Cerebellar cortex (tissue), 1 donor: ENCODE data around the gene DCUN1D1.
A peak's percentile ranks its signal among the peaks of the same experiment; 100 is the strongest.
"Not testable (repeated sequence)": the region's sequence is repeated elsewhere in the genome, so short reads cannot be mapped to it uniquely, and the experiment has no call there.

Experiments used
- DNase-seq: peaks from one replicate; pipeline ENCODE4 v3.0.0-alpha.2; 2015; ENCODE audit warnings: low spot score

The DCUN1D1 gene

GRCh38 chr3:182980204-182981037 lies at the start of gene DCUN1D1:
TSS of gene DCUN1D1 (minus strand) at chr3:182980538. CDS start at chr3:182980489, 49 bp downstream.
- DNase-seq = peak; percentile 82

GRCh38 chr3:183028416-183028815 lies 48.1 kb upstream of the DCUN1D1 start:
- DNase-seq = no peak

- no peak for DNase-seq
Observed at GRCh38 chr3:183027276-183027675, 46.9 kb upstream of the DCUN1D1 start.

DNA sequence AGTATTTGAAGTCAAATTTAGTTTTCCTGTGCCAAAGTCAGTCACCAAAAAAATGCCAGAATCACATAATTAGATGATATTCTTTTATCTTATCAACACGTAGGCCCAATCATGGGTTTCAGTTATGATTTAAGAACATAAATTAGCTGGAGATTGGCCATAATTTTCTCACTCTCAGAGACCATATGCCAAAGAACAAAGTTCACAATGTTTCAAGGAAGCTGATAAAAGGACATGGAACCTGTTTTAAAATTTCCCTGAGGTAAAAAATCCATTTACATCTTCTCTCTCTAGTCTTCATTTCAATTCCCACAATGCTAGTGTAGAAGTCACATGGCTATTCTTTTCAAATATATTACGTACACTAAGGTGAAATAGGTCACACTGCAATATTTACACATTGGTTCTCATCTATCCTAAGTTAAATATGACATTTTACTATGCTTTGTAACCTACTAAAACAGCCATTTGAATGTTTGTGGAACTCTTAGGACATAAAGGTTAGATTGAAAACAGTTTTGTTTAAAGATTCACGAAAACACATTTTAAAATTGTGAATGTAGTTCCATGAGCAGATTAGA lies 42.7 kb upstream of the DCUN1D1 start:
- no peak for DNase-seq

- DNase-seq = no peak
Observed at GRCh38 chr3:183018421-183019192, 38.3 kb upstream of the DCUN1D1 start.

DNA sequence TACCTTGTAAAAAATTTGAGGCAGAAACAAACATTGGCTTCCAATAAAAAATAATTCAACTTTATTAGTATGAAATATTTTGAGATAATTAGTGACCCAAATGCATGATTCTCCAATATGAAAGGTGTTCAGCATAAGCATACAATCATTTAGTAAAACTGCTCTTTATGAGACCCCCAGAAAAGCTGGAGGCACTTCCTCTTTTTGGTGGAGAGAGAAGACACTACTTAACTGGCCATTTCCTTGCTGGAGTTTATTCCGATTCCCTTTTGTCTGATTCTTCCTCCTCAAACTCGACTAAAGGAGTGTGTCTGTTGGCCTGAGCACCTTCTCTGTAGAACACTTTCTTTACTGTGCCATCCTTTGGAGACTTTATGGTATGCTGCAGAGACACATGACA lies 34.8 kb upstream of the DCUN1D1 start:
- DNase-seq = no peak

GRCh38 chr3:183013856-183014255 lies 33.5 kb upstream of the DCUN1D1 start:
- no peak for DNase-seq

GRCh38 chr3:183013074-183013473 lies 32.7 kb upstream of the DCUN1D1 start:
- DNase-seq = no peak

DNA sequence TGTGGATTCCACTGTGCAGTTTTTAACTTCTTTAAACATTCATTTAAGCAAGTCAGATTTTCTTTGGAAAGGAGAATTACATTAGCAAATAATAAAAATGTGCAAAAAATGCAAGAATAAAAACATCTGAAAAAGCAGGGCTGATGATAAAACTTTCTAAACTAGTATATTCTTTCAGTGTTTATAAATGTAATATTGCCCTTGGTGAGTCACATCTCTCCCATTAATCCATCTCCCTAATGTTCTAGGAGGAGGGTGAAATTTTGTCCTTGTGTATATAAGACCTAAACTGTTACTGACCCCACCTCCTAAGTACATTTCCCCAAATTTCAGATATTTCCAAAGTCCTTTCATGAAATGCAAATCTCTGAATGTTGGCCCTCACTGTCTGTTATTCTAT lies 28.5 kb upstream of the DCUN1D1 start:
- no peak for DNase-seq

DNA sequence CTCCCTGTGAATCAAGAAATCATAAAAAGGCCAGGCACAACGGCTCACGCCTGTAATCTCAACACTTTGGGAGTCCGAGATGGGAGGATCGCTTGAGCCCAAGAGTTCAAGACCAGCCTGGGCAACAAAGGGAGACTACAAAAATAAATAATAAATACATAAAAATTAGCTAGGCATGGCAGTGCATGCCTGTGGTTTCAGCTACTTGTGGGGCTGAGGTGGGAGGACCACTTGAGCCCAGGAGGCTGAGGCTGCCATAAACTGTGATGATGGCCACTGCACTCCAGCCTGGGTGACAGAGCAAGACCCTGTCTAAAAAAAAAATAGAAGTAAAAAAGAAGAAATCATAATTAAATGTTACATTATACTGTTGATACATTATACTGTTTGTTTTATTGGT lies 28.0 kb upstream of the DCUN1D1 start:
- DNase-seq = no peak

- DNase-seq = no peak
Observed at GRCh38 chr3:183006396-183007002, 26.2 kb upstream of the DCUN1D1 start.

DNA sequence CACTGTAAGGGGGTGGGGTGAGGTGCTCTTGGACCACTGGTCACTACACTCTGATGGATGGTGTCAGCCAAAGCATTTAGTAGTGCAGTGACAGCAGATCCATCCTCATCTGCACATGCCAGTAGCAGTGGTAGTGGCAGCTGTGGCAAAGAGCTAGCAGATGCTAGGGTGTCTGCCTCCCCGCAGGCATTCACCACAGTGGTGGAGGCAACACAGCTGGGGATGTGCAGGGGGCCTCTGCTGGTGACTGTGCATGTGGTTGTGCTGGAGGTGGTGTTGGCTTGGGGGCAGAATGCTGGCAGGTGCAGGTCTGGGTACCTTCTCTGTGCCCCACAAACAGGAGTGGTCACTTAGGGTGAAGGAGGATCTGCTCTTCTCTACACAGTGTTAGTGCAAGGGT lies 19.4 kb upstream of the DCUN1D1 start:
- DNase-seq = no peak

GRCh38 chr3:182993486-182994201 lies 13.3 kb upstream of the DCUN1D1 start:
- DNase-seq = not testable (repeated sequence)

DNA sequence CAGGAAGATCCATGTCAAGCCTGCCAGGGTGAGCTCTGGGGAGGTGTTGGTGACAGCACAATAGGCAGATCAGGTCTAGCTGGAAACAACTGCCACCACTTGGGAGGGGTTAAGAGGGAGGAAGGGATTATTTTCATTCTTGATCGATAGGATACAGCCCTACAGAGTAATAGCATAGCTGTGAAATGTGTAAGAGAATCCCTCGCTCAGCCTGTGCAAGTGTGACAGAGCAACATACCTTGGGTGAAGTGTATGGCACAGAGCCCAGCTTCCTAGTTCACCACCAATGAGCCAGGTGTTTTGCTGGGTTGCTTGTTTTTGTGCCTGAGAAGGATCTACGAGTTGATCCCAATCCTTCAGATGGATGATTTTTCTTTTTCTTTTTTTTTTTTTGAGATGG lies 9.2 kb upstream of the DCUN1D1 start:
- no peak for DNase-seq

GRCh38 chr3:182986021-182986420 lies 5.7 kb upstream of the DCUN1D1 start:
- DNase-seq = no peak

- no peak for DNase-seq
Observed at GRCh38 chr3:182983876-182984275, 3.5 kb upstream of the DCUN1D1 start.

- no peak for DNase-seq
Observed at GRCh38 chr3:182981038-182981380, 671 bp upstream of the DCUN1D1 start.

DNA sequence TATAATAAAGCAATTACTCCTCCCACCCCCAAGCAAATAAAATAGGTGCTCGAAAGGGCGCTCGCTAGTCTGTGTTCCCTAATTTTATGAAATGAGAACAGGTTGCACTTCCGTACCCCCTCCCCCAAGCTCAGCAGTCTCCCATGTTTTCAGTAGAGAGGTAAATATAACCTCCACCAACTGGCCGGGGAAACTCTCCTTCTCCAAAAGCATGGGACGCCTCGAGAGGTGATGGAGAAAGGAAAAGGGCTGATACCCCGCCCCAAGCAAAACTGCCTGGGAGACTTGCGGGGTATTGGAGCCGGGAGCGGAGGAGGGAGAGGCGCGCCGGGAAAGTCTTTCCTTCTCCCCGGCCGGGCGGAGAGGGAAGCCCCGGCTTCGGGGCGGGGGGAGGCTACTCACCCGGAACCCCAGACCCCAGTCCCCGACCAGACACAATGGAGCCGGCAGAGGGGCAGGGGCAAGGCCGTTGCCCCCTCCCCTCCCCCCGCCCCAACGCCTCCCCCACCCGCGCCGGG lies 605 bp downstream of the DCUN1D1 start:
- peak; percentile 37 for DNase-seq

- DNase-seq = peak; percentile 4
Observed at GRCh38 chr3:182979103-182979673, 1.1 kb downstream of the DCUN1D1 start.

GRCh38 chr3:182978387-182978786 lies 2.0 kb downstream of the DCUN1D1 start:
- no peak for DNase-seq

DNA sequence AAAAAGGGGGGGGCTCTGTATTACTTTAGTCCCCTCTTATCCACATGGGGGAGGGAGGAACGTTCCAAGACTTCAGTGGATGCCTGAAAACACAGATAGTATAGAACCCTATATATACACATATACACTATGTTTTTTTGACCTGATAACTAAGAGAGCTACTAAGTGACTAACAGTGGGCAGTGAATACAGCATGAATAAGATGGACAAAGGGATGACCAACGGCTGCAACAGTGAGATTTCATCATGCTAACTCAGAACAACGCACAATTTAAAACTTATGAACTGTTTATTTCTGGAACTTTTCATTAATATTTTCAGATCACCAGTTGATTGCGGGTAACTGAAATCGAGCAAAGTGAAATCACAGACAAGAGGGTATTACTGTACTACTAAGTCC lies 7.3 kb downstream of the DCUN1D1 start:
- no peak for DNase-seq
